HG03354 (cell line): ENCODE results near the gene PCDHGA11.
"Not testable (repeated sequence)": the region's sequence is repeated elsewhere in the genome, so short reads cannot be mapped to it uniquely, and the experiment has no call there.

Source experiments
- ATAC-seq: cut with Tn5 transposase; IDR thresholded peaks from one replicate; pipeline ENCODE4 v1.9.1; 2021; ENCODE audit warnings: mild to moderate bottlenecking; ENCODE audit not compliant: unreplicated experiment, poor library complexity, severe bottlenecking

PCDHGA11 gene

DNA sequence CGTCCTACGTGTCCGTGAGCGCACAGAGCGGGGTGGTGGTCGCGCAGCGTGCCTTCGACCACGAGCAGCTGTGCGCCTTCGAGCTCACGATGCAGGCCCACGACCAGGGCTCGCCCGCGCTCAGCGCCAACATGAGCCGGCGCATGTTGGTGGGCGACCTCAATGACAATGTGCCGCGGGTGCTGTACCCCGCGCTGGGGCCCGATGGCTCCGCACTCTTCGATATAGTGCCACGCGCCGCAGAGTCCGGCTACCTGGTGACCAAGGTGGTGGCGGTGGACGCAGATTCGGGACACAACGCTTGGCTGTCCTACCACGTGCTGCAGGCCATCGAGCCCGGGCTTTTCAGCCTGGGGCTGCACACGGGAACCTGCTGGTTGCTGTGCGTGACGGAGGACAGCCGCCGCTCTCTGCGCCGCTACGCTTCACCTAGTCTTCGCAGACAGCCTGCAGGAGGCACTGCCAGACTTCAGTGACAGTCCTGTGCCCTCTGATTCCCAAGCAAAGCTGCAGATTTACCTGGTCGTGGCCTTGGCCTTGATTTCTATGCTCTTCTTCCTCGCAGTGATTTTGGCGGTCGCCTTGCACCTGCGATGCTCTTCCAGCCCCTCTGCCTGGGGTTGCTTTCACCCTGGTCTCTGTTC, 7.1 kb downstream of the PCDHGA11 start:
- no peak for ATAC-seq

DNA sequence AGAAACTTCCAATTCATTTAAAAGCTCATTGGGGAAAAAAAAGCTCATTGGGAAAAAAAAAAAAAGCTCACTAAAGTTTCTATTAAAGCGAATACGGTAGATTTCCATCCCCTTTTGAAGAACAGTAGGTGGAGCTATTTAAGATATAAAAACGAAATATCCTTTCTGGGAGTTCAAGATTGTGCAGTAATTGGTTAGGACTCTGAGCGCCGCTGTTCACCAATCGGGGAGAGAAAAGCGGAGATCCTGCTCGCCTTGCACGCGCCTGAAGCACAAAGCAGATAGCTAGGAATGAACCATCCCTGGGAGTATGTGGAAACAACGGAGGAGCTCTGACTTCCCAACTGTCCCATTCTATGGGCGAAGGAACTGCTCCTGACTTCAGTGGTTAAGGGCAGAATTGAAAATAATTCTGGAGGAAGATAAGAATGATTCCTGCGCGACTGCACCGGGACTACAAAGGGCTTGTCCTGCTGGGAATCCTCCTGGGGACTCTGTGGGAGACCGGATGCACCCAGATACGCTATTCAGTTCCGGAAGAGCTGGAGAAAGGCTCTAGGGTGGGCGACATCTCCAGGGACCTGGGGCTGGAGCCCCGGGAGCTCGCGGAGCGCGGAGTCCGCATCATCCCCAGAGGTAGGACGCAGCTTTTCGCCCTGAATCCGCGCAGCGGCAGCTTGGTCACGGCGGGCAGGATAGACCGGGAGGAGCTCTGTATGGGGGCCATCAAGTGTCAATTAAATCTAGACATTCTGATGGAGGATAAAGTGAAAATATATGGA, 9.7 kb downstream of the PCDHGA11 start, which contains the start of gene PCDHGA12:
Gene PCDHGA12 (plus strand): TSS at position 176 of the 782 bp plus-strand sequence. CDS start 253 bp downstream, at position 429.
- ATAC-seq, result peak; percentile 85

DNA sequence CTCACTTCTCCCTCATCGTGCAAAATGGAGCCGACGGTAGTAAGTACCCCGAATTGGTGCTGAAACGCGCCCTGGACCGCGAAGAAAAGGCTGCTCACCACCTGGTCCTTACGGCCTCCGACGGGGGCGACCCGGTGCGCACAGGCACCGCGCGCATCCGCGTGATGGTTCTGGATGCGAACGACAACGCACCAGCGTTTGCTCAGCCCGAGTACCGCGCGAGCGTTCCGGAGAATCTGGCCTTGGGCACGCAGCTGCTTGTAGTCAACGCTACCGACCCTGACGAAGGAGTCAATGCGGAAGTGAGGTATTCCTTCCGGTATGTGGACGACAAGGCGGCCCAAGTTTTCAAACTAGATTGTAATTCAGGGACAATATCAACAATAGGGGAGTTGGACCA, 10.4 kb downstream of the PCDHGA11 start:
- peak; percentile 55 for ATAC-seq

DNA sequence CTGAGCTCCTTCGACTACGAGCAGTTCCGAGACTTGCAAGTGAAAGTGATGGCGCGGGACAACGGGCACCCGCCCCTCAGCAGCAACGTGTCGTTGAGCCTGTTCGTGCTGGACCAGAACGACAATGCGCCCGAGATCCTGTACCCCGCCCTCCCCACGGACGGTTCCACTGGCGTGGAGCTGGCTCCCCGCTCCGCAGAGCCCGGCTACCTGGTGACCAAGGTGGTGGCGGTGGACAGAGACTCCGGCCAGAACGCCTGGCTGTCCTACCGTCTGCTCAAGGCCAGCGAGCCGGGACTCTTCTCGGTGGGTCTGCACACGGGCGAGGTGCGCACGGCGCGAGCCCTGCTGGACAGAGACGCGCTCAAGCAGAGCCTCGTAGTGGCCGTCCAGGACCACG, 11.5 kb downstream of the PCDHGA11 start:
- not testable (repeated sequence) for ATAC-seq

DNA sequence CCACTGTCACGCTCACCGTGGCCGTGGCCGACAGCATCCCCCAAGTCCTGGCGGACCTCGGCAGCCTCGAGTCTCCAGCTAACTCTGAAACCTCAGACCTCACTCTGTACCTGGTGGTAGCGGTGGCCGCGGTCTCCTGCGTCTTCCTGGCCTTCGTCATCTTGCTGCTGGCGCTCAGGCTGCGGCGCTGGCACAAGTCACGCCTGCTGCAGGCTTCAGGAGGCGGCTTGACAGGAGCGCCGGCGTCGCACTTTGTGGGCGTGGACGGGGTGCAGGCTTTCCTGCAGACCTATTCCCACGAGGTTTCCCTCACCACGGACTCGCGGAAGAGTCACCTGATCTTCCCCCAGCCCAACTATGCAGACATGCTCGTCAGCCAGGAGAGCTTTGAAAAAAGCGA, 11.9 kb downstream of the PCDHGA11 start:
- not testable (repeated sequence) for ATAC-seq

DNA sequence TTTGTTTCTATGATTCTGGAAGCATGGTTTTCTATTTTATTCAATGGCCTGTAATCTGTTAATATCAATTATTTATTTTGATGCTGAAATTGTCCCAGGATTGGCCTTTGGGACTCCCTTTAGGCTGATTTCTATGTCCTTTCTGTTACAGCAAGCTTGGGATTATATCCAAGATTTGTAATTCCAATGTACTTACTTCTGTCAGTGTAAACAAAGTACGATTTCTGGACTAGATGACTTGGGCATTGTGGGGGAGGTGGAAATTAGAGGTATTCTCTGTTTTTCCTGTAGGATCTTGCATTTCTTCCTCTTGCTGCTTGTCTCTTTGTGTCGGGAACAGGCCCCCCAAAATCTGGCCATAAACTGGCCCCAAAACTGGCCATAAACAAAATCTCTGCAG, 13.2 kb downstream of the PCDHGA11 start:
- no peak for ATAC-seq

DNA sequence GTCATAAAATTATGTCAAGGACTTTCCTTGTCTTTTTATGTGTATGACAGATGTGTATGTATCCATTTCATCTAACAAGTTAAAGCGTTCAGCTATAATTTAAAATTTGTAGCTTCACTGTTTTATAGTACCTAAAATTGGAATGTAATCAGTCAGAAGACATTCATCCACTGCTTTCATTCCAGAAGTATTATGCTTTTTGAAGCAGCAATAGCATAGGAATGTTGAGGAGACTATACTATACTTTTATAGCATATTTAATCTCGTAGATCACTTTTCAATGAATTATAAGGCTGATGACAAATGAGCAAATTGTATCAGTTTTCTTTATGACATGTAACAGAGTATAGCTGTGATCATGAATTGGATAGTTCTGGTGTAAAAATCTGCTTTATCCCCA, 16.4 kb downstream of the PCDHGA11 start:
- ATAC-seq, result no peak

DNA sequence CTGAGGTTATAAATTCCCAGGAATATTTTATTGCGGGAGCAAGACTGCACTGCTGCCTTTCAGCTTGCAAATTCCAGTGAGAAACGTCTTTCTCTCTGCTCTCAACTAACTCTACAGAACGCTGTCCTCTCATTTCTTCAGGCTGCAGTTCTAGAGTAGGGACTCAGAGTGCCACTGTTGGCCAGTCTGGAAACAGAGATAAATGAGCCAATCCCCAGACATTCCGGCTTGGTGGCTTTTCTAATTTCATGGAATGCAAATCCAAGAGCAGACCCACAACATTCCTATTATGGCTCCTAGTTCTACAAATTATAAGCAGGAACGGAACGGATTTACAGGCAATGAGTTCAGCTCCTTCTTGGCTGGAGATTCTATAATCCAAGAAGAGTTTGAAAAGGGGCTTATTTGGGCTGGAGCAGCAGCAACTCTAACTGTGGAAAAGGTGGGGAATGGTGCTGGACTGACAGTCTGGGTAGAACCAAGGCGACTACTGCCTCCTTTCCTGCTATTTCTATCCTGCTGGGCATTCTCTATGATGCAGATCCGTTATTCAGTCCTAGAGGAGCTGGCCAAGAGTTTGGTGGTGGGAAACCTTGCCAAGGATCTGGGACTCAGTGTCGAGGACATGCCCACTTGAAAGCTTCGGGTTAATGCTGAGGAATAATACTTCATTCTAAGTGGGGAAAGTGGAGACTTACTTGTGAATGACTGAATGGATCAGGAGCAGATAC, 18.7 kb downstream of the PCDHGA11 start:
- no peak for ATAC-seq

DNA sequence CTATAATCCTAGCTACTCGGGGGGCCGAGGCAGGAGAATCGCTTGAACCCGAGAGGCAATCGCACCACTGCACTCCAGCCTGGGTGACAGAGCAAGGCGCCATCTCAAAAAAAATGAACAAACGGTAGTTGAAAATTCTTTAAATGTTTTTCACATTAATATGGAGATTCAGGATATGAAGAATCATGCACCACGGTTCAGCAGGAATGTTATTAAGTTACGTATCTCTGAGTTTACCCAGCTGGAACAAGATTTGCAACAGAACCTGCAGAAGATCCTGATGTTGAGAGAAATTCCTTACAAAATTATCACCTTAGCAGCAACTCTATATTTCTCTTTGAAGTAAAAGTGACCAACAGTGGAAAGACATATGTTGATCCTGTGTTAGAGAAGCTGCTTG, 19.5 kb downstream of the PCDHGA11 start:
- ATAC-seq, result no peak

DNA sequence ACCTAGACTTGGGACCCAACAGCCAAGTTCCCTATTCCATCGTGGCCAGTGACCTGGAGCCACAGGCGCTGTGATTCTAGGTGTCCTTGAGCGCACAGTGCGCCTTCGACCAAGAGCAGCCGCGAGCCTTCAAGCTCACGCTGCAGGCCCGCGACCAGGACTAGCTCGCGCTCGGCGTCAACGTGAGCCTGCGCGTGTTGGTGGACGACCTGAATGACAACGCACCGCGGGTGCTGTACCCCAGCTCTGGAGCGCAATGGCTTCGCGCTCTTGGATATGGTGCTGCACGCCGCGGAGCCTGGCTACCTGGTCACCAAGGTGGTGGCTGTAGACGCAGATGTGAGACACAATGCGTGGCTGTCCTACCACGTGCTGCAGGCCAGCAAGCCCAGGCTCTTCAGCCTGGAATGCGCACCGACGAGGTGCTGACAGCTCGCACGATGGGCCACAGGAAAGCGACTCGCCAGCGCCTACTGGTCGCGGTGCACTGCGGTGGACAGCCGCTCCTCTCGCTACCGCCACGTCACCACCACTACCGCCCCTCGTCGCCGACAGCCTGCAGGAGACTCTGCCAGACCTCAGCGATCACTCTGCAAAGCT, 20.8 kb downstream of the PCDHGA11 start:
- no peak for ATAC-seq

DNA sequence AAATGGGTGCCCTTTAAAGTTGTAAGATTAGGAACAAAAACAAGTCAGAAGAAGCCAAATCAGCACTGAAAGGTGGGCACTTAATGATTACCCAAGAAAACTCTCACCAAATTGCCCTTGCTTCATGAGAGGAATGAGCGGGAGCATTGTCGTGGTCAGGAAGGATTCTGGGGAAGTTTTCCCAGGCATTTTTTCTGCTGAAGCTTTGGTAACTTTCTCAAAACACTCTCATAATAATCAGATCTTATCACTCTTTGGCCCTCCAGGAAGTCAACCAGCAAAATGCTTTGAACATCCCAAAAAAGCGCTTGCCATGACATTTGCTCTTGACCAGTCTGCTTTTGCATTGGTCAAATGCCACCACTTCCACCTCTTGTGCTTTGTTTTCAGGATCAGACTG, 44.5 kb downstream of the PCDHGA11 start:
- no peak for ATAC-seq
